Neutrophil (primary cell): ENCODE data around the gene PABPC4L.
"Not testable (repeated sequence)": the region's sequence is repeated elsewhere in the genome, so short reads cannot be mapped to it uniquely, and the experiment has no call there.

Source experiments
- H3K27ac ChIP-seq: fragments of 200-600 bp; sonication (generic); 2 replicates; pipeline ENCODE4 v1.5.1; 2016; ENCODE audit warnings: mild to moderate bottlenecking, moderate library complexity
- H3K27me3 ChIP-seq: fragments of 200-600 bp; sonication (generic); 2 replicates; pipeline ENCODE4 v1.6.0; 2016; ENCODE audit warnings: mild to moderate bottlenecking
- H3K36me3 ChIP-seq: fragments of 200-600 bp; sonication (generic); 2 replicates; pipeline ENCODE4 v1.5.1; 2017
- H3K4me1 ChIP-seq, 2 experiments: fragments of 200-600 bp in 1 of 2; sonication (generic) in 1 of 2; 1 replicate in 1 of 2; 2 replicates in 1 of 2; pipeline versions ENCODE4 v1.5.1 to v1.6.1; 2013 to 2016; ENCODE audit warnings: low read depth in 1 of 2, low read length in 1 of 2, mild to moderate bottlenecking in 1 of 2, moderate library complexity in 1 of 2; ENCODE audit not compliant: control insufficient read depth in 1 of 2, insufficient read depth in 1 of 2
- H3K4me3 ChIP-seq, 2 experiments: fragments of 200-600 bp in 1 of 2; sonication (generic) in 1 of 2; 1 replicate in 1 of 2; 2 replicates in 1 of 2; pipeline ENCODE4 v1.5.1; 2013 to 2016; ENCODE audit warnings: low read depth in 1 of 2, low read length in 1 of 2, mild to moderate bottlenecking in 1 of 2, moderate library complexity in 1 of 2
- H3K9me3 ChIP-seq: fragments of 200-600 bp; sonication (generic); 2 replicates; pipeline ENCODE4 v1.5.1; 2016
- TF ChIP-seq, protein P1 (sequence below): fragments of 200-600 bp; sonication (generic); IDR thresholded peaks from 2 replicates; pipeline ENCODE4 v1.5.1; 2016; ENCODE audit warnings: antibody characterized with exemption

The PABPC4L gene

DNA sequence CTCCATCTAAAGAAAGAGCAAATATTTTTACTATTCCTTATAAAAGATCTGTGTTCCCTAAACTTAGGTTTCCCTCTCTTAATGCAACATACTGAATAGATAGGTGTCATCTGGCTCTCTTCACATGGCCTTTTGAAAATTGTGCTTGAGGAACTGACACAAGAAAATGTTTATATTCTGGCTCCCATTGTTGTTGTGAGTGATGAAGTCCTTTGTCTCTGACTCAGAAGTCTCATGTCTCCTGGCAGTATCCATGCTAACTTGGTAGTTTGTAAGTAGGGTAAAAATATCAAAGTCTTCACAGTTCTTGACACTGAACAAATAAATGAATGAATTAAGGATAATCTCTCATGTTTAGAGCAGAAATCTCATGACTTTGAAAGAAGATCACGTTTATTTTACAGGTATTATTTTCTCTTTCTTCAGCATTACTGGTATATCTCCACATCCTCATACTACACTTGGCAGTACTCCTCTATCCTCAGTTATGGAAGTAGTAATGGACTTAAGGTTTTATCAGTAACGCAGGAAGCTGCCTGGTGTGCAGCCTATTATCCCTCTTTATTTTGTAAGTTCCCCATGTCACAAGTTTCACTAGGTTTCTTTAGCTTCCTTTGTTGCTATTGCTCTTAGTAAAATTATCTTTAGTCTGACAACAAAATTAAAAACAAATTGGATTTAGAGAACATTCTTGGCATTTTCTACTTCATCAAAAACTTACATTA lies 14.2 kb upstream of the PABPC4L start:
- no peak overlapping the region for H3K27ac ChIP-seq
- no peak overlapping the region for H3K4me3 ChIP-seq
- no peaks in the 10 kb centered on the region for H3K4me1 ChIP-seq
- TF ChIP-seq, protein P1, sequence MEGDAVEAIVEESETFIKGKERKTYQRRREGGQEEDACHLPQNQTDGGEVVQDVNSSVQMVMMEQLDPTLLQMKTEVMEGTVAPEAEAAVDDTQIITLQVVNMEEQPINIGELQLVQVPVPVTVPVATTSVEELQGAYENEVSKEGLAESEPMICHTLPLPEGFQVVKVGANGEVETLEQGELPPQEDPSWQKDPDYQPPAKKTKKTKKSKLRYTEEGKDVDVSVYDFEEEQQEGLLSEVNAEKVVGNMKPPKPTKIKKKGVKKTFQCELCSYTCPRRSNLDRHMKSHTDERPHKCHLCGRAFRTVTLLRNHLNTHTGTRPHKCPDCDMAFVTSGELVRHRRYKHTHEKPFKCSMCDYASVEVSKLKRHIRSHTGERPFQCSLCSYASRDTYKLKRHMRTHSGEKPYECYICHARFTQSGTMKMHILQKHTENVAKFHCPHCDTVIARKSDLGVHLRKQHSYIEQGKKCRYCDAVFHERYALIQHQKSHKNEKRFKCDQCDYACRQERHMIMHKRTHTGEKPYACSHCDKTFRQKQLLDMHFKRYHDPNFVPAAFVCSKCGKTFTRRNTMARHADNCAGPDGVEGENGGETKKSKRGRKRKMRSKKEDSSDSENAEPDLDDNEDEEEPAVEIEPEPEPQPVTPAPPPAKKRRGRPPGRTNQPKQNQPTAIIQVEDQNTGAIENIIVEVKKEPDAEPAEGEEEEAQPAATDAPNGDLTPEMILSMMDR, result no peak
- no peaks in the 10 kb centered on the region for H3K9me3 ChIP-seq
- no peaks in the 10 kb centered on the region for H3K27me3 ChIP-seq
- no peaks in the 10 kb centered on the region for H3K36me3 ChIP-seq

DNA sequence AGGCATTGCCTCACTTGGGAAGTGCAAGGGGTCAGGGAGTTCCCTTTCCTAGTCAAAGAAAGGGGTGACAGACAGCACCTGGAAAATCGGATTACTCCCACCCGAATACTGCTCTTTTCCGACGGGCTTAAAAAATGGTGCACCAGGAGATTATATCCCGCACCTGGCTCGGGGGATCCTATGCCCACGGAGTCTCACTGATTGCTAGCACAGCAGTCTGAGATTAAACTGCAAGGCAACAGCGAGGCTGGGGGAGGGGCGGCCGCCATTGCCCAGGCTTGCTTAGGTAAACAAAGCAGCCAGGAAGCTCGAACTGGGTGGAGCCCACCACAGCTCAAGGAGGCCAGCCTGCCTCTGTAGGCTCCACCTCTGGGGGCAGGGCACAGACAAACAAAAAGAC lies 6.4 kb upstream of the PABPC4L start:
- H3K9me3 ChIP-seq, H3K4me1 ChIP-seq, H3K36me3 ChIP-seq, H3K4me3 ChIP-seq, H3K27ac ChIP-seq, H3K27me3 ChIP-seq: not testable (repeated sequence)

DNA sequence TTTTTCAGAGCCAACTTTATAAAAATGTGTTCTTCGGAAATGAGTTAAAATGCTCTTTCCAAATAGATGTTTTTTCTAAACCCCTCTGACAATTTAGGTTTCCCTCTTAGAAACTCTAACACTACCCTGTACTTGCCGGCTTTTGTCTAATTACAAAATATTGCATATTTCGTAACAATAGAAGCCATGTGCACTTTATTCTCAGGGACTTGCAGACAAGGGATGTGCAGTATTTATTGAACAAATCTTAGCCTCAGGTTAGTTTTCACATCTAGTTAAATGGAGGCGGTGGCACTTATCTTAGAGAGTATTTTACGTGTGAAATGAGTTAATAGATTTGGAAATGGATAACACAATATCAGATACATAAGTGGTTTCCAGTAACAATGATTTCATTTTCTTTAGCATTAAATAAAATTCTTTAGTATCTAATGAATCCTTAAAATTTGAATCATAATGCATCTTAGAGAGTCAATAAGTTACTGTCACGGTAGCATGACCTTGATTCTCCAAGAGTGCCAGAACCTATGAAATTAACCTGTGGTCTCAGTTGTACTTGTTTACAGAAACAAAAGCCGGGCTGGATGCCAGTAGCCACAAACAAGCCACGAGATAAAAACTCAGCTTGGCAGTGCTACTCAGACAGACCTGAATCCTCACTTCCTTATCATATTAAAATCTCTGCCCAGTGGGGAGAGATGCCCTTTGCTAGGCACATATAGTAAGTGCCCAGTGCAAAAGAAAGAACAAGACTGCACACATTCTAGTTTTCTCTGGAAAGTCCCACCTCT lies 772 bp upstream of the PABPC4L start:
- Histone ChIP-seq H3K36me3 (no peaks in the 10 kb centered on the region), H3K27me3 (peaks cover 29% of the 10 kb centered on the region), H3K4me1 (no peaks in the 10 kb centered on the region), H3K9me3 (no peaks in the 10 kb centered on the region), H3K27ac (no peak overlapping the region), H3K4me3 (no peak overlapping the region)
- TF ChIP-seq, protein P1, result no peak

DNA sequence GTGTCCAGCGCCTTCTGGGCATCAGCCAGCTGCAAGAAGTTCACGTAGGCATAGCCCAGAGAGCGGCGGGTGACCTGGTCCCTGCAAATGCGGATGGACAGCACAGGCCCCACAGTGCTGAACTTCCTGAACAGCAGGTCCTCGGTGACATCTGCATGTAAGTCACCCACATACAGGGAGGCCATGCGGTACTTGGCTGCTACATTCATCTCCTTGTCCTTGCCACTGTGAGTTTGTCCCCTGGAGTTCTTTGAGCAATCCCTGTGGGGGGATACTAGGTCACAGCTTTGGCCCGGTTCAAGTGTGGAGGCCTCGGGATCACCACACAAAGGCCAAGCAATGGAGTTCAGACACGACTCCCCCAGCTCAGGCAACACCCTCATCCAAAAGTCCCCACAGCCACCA lies 776 bp downstream of the PABPC4L start:
- Histone ChIP-seq H3K27me3 (peaks cover 29% of the 10 kb centered on the region), H3K4me3 (no peak overlapping the region), H3K4me1 (no peaks in the 10 kb centered on the region), H3K9me3 (no peaks in the 10 kb centered on the region), H3K36me3 (no peaks in the 10 kb centered on the region), H3K27ac (no peak overlapping the region)
- TF ChIP-seq, protein P1, result no peak

DNA sequence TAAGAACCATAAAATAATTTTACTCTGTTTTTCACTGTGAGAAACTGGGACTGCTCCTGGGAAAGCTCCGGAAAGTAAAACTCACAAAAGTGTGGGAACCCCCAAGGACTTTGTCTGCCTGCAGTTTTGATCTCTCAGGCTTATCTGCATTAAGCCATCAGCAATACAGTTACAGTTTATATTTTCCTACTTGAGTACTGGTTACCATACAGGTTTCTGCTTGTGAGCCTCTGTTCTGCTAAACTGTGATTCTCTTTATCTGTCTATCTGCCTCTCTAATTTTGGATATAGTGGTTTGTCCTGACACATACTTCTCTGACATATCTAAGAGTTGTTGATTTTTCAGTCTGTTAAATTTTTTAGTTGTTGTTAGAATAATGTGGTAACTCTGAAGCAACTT lies 11.6 kb downstream of the PABPC4L start:
- no peak overlapping the region for H3K4me3 ChIP-seq
- H3K36me3 ChIP-seq, result no peaks in the 10 kb centered on the region
- H3K27me3 ChIP-seq, result no peaks in the 10 kb centered on the region
- no peaks in the 10 kb centered on the region for H3K9me3 ChIP-seq
- no peak overlapping the region for H3K27ac ChIP-seq
- TF ChIP-seq, protein P1, result no peak
- H3K4me1 ChIP-seq, result no peaks in the 10 kb centered on the region

DNA sequence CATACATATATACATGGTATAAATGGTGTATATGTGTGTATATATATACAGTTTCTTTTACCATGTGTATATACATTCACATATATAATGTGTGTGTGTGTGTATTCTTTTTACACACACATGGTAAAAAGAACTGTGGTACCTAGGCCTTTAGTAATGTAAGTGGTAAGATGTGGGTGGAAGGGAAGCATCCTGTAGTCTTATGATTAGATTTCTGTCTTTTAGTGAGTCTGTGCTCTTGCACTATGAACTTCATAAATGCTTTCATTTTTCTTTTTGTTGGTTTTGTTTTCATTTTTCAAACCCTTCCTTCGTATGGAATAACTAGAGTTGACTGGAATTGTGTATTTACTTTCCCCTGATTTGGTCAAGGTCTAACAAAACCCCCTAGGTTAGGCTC lies 12.1 kb downstream of the PABPC4L start:
- no peak overlapping the region for H3K4me3 ChIP-seq
- no peaks in the 10 kb centered on the region for H3K4me1 ChIP-seq
- H3K27ac ChIP-seq, result no peak overlapping the region
- H3K9me3 ChIP-seq, result no peaks in the 10 kb centered on the region
- no peaks in the 10 kb centered on the region for H3K27me3 ChIP-seq
- no peaks in the 10 kb centered on the region for H3K36me3 ChIP-seq
- TF ChIP-seq, protein P1, result no peak
